Measurements from ENCODE around the gene ATP6V1C2.

DNA sequence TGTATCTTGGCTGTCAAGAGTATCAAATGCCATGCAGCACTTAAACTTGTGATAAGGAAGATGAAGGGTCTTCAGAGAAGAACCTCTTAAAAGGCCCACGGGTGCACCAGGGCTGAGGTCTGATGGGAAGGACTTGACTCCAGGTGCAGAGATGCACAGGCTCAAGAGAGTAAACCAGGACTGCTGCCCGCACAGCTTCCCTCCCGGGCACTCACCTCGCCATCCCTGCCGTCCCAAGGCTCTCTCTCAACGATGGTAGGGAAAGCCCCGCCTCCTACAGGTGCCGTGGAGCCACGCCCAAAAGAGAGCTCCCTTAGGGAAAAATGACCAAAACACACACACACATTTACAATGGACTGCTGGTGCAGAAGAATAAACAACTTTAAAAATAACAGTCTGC lies 63.3 kb downstream of the ATP6V1C2 start:
- TF ChIP-seq POLR2A (IDR thresholded peaks at IDR 0.05; ENCODE audit: low read depth, low read length) = no peak
- no peak for TF ChIP-seq POLR2AphosphoS5 (IDR thresholded peaks at IDR 0.05; ENCODE audit: low read depth, low read length)

All from GM12892 (cell line).